HUDEP-2 (cell line): ENCODE data around the gene ADGRL2.

Experiments
- DNase-seq, 76 experiments: peaks; one replicate each; lab custom pipeline; 2025; ENCODE audit not compliant: unreplicated experiment in 76 of 76; lab: John Stamatoyannopoulos, UW

The ADGRL2 gene

GRCh38 chr1:81974883-81975555, 174.3 kb downstream of the ADGRL2 start:
- DNase-seq, result no peak

- no peak for DNase-seq
Measured at GRCh38 chr1:81976539-81976938, 175.8 kb downstream of the ADGRL2 start.

GRCh38 chr1:81978945-81979344, 178.2 kb downstream of the ADGRL2 start:
- no peak for DNase-seq

GRCh38 chr1:81982523-81982922, 181.8 kb downstream of the ADGRL2 start:
- no peak for DNase-seq

- no peak for DNase-seq
Measured at GRCh38 chr1:81989524-81989923, 188.8 kb downstream of the ADGRL2 start.

- no peak for DNase-seq
Measured at GRCh38 chr1:81990241-81990640, 189.5 kb downstream of the ADGRL2 start.

- DNase-seq, result no peak
Measured at GRCh38 chr1:81998165-81998564, 197.4 kb downstream of the ADGRL2 start.

GRCh38 chr1:81999364-81999763, 198.6 kb downstream of the ADGRL2 start:
- DNase-seq, result no peak

- DNase-seq, result no peak
Measured at GRCh38 chr1:82000221-82000620, 199.5 kb downstream of the ADGRL2 start.

GRCh38 chr1:82001345-82001744, 200.6 kb downstream of the ADGRL2 start:
- no peak for DNase-seq

- DNase-seq, result no peak
Measured at GRCh38 chr1:82007804-82008203, 207.1 kb downstream of the ADGRL2 start.

- DNase-seq, result no peak
Measured at GRCh38 chr1:82013702-82014101, 213.0 kb downstream of the ADGRL2 start.

GRCh38 chr1:82015444-82015843, 214.7 kb downstream of the ADGRL2 start:
- no peak for DNase-seq

GRCh38 chr1:82018319-82018718, 217.6 kb downstream of the ADGRL2 start:
- no peak for DNase-seq

- no peak for DNase-seq
Measured at GRCh38 chr1:82019508-82019907, 218.8 kb downstream of the ADGRL2 start.

- no peak for DNase-seq
Measured at GRCh38 chr1:82030830-82031229, 230.1 kb downstream of the ADGRL2 start.

- DNase-seq, result no peak
Measured at GRCh38 chr1:82032068-82032467, 231.3 kb downstream of the ADGRL2 start.

- no peak for DNase-seq
Measured at GRCh38 chr1:82034812-82035211, 234.1 kb downstream of the ADGRL2 start.
